CD4-positive, alpha-beta T cell treated with Interferon alpha-2 for 1 hour (primary cell): Measurements from ENCODE around the gene GEMIN4.
"Not testable (repeated sequence)": the region's sequence is repeated elsewhere in the genome, so short reads cannot be mapped to it uniquely, and the experiment has no call there.

ENCODE experiments used
- DNase-seq, 2 donors: peaks; one replicate each; pipeline ENCODE4 v3.0.0-alpha.2; 2020 to 2022

Gene GEMIN4

DNA sequence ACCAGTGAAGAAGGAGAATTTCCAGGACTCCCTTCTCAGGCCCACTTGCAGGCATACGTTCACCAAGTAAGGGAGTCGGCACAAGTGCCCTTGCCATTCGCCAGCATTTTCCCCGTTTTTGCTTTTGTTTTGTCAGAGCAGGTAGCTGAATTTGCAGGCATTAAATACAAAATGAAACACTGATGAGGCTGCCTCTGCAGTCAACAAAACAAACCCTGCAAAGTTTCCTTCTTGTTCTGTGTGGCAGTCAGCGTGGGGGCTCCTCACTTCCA, 22.2 kb upstream of the GEMIN4 start:
- no peak for DNase-seq

DNA sequence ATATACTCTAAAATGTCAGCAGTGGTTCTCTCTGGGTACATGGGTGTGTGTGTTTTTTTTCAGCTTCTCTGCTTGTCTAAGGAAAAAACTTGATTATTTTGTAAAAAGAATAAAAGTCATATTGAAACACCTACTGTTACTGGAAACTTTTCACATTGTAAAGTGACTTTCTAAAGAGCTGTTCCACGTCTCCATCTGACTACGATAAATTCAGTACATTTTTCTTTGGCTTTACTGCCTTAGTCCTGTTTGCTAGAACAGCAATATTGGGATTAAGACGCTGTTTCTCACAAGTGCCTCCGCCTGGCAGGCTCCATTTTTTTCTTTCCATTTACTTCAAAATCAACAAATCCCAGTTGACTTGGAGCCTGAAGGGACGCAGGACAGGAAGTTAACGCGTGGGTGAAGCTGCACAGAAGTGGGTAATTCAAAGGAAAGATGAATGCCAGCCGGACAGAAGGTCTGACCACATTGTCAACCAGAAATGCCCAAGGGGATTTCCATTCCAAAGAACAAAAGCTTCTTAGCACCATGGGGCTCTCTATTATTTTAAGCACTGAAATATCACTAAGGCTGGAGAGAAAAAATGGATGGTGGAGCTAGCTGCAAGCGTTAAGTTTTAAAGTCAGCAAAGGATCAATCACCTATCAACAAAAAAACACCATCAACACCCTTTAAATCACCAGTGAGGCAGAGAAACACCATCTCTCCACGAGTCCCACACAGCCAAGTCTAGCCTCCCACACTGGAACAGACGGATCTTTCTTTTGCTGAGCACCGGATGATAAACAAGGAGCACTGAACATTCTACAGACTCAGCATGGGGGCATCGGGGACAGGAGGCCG, 21.6 kb upstream of the GEMIN4 start:
- no peak for DNase-seq

DNA sequence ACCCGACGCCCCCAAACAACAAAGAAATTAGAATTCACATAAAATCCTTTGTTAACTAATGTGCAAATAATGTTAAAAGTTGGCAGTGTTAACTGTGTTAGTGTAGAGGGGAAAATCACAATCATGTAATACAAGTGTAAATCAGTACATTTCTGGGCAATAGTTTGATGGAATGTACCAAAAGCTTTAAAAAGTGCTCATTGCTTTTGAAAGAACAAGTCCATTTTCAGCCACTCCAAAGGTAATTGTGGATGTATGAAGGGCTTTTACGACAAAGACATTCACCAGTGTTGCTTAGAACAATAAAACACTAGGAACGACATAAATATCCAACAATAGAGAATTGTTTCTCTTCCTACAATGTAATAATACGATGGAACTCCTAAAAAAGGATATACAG, 21.0 kb upstream of the GEMIN4 start:
- DNase-seq, result no peak

DNA sequence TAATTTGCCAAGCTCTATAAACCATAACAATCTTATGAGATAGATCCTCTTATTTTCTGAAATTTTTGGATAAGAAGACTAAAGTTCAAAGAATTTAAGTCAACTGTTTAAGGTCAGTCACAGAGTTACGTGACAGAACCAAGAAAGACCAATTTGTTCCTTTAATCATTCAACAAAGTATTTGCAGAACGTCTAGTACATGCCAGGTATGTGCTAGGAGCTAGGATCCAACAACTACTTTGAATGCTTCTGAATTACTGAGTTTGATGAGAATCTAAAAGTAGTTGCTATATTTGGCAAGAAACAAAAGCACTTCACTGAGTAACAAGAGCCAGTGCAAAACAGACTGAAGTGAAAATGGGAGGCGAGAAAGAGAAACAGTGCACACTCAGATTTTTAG, 15.0 kb upstream of the GEMIN4 start:
- DNase-seq, result no peak

DNA sequence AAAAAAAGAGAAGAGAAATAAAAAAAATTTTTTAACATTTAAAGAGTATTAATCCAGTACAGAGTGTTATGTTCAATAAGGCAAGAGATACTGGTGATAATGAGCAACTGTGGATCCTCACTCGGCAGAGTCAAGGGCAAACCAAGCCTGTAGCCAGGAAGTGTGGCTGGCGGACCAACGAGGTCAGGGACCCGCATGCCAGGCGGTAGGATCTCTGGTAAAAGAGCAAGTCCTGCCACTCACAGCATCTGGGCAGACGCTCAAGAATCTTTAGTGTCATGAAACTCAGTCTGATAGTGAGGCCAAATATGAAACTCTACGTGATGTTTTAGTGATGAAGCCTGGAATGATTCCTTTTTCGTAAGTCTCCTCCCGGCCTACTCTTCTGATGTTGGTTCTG, 8.3 kb upstream of the GEMIN4 start:
- DNase-seq, result no peak

DNA sequence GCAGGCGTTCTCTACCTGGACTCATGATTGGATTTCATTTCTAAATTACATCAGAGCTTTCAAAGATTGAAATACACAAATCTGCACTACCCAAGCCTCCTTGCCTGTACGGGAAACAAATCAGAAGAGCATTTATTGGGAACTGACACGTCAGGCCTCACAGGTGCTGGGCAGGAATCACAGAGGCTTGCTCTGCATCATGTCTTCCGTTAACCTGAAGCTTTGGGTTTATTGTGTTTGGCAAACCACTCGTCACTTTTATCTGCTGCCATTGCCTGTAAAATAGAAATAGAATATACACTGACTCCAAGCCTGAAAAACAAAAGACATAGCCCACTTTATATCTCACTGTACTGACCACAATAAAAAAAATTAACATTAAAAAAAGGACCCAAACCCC, 7.9 kb upstream of the GEMIN4 start:
- no peak for DNase-seq

DNA sequence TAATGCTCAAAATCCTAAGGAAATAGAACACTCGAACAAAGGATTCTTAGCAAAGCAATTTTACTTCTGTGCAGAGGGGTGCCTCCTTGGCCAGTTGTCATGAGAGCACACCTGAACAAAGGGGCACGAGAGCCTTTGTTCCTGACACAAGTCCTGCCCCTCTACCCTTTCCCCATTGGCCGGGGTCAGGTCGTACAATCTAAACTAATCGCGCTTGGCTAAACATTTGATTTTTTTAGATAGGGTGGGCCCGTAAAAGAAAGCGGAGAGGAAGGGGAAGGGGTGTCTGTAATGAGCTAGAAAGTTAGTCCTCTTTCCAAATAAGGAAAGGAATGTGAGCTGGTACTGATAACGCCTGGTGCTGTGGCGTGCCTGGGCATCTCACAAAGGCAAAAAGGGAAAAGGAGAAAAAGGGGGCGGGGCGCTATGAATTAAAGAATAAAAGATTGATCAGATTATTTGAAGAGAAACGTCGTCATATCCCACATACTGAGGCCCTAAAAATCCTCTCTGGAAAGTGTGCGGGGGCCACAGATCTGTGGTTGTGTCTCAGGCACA, 4.0 kb upstream of the GEMIN4 start:
- DNase-seq, result not testable (repeated sequence)

DNA sequence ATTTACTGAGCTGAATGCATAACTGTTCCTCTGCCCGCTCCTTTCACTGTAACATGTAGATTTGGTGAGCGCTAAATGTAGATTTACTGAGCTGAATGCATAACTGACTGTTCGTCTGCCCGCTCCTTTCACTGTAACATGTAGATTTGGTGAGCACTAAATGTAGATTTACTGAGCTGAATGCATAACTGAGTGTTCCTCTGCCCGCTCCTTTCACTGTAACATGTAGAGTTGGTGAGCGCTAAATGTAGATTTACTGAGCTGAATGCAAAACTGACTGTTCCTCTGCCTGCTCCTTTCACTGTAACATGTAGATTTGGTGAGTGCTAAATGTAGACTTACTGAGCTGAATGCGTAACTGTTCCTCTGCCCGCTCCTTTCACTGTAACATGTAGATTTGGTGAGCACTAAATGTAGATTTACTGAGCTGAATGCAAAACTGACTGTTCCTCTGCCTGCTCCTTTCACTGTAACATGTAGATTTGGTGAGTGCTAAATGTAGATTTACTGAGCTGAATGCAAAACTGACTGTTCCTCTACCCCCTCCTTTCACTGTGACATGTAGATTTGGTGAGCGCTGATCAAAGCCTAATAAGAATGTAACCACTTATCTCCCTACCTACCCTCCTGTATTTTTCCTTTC, 3.4 kb upstream of the GEMIN4 start:
- not testable (repeated sequence) for DNase-seq

DNA sequence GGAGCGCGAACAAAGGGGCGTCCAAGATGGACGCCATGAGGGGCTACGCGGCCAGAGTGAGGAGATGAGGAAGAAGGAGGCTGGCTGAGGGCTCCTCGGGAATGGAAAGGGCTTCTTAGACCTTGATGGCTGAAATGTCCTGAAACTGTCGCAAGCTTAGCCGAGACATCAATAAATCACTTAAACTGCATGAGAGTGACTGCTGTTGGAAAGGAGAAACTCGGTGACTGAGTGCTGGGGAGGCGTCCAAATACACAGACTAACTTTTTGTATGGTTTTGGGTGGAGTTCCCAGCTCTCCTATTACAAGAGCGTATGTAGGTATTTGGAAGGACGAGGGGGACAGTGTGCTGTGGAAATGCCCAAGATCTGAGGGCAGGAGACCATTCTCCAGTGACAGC, 1.4 kb upstream of the GEMIN4 start:
- no peak for DNase-seq

DNA sequence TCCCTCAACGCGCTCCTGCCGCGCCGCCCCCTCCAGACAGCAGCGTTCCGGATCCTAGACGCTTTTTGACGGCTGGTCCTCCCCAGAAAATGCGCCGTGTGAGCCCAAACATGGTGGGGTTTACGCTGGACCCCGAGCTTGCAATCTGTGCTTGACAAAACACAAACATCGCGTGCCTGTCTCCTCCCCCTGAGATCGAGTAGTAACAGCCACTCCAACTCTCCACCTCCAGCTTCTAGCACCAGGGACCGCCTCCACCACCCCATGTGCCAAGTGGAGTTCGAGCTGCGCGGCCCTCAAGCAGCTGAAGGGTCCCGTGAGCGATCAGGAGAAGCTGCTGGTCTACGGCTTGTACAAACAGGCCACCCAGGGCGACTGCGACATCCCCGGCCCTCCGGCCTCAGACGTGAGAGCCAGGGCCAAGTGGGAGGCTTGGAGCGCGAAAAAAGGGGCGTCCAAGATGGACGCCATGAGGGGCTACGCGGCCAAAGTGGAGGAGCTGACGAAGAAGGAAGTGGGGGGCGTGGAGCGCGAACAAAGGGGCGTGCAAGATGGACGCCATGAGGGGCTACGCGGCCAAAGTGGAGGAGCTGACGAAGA, 656 bp upstream of the GEMIN4 start:
- DNase-seq, result peak in 1 of 2 donors; percentile 24

DNA sequence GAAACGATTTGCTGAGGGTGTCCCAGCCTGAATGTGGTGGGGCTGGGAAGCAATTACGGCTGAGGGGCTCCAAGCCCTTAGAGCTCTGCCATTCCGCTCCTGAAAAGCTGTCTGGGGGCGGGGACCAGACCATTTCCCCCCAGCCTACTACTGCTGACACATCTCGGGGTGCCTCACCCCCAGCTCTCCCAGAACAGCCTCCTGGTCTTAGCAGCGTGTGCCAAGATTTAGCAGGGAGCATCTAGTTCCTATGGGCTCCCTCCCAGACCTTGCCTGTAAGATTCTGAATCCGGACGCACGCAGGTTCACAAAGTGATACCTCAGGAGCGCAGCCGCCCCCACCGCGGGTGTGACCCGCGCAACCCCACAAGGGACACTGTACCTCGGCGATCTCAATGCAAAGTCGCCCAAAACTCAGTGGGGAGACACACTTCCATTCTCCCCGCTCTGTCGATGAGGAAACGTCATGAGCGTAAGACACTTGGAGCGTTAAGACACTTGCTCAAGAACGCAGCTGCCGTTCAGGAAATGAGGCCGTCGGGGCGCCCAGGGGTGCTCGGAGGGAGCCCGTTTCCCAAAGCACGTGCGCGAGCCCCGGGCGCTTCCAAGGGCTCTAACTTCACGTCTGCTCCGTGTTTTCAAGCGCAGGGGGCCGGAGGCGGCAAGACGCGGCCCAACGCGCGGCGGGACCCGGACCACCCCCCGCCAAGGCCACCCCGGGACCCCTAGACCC, 629 bp downstream of the GEMIN4 start:
- peak; percentile 50 to 55 for DNase-seq

DNA sequence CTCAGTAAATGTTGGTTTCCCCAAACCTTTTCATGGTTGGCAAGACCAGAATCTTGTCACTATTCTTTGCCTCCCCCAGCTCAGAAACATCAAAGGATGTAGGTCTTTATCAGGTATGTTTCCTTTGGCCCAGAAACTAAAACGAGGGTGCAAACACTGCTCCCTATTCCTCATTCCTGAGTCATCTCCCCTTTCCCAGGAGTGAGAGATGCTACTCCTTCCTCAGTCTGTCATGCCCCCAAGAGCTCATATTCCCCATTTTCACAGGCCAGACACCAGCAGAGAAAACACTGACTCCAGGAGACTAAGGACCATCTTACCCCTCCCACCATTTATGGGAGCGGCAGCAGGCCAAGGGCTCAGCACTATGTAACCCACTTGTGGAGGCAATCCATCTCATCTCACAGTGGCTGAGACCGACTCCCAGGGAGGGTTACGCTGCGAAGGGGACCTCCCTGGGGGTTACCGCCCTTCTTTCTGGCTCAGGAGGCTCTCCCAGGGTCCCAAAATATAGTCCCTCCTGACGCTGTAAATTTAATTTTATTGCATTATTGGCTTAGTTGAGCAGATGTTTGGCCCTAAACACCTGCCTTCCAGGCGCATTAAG, 1.5 kb downstream of the GEMIN4 start:
- DNase-seq, result no peak

DNA sequence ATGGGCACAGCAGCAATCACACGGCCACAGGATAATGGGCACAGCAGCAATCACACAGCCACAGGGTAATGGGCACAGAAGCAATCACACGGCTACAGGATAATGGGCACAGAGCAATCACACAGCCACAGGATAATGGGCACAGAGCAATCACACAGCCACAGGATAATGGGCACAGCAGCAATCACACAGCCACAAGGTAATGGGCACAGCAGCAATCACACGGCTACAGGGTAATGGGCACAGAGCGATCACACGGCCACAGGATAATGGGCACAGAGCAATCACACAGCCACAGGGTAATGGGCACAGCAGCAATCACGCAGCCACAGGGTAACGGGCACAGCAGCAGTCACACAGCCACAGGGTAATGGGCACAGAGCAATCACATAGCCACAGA, 2.7 kb downstream of the GEMIN4 start:
- not testable (repeated sequence) for DNase-seq

DNA sequence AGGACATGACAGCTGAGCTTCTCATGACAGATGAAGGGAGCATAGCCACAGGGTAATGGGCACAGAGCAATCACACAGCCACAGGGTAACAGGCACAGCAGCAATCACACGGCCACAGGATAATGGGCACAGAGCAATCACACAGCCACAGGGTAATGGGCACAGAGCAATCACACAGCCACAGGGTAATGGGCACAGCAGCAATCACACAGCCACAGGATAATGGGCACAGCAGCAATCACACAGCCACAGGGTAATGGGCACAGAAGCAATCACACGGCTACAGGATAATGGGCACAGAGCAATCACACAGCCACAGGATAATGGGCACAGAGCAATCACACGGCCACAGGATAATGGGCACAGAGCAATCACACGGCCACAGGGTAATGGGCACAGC, 3.5 kb downstream of the GEMIN4 start:
- DNase-seq, result not testable (repeated sequence)

DNA sequence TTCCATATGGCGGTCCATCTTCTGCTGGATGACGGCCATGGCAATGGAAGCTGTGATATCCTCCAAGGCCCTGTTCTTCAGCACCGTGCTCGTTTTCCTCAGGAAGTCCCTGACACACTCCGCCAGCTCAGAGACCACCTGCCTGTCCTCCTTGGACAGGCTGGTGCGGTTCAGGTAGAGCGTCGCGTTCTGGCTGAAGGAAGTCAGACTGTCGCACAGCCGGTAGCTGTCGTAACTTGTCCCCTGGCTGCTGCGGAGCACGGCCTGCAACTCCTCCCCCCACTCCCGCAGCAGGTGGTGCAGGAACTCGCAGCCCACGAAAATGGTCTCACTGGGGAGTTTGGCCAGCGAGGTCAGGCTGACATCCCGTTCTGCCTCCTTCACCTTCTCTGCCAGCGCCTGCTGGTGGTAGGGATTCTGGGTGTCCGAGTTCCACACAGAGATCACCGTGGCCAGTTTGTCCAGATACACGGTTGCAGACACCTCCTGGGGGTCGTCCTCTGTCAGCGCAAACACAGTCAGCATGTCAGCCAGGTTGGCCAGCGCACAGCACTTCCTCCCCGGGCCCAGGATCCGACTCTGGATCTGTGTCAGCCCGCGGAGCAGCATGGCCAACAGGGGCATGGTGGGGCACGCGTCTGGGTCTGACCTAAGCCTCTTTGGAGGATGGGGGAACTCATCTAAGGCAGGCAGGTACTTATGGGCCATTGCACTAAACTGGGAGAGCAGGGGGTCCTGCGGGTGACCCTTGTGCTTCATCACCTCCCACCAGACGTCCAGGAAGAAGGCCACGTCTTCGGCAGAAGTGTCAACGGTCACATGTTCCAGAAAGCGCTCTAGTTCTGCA, 5.1 kb downstream of the GEMIN4 start:
- no peak for DNase-seq

DNA sequence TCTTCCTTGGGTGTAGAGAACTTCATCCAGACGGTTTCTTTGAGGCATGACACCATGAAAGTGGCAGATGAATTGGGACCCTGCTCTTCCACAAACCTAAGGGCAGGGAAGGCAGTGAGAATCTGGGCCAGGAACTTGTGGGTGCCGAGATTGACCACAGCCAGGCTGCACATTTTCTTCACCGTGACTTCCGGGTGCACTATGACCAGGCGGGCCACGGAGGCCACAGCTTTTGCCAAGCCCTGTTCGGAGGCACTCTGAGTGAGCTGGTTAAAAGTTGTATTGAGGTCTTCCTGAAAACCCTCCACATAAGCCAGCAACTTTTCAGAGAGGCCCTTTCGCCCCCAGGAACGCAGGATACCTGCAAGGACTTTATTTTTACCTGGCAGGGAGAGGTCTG, 5.9 kb downstream of the GEMIN4 start:
- no peak for DNase-seq

DNA sequence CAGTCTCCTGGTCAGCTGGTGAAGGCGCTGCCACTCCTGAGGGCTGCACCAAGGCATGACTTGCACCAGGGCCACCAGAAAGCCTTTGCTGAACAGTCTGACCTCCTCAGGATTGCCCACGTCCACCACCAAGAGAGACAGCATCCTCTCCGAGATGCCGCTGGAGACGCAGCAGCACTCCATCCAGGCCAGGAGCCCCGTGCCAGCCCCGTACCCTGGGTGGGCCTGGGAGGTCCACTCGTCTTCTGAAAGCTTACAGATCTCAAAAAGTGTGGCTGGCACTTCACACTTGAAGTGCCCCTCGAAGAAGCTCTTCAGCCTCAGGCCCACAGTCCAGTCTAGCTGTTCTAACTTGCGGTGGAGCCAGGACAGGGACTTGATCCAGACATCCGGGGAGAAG, 6.7 kb downstream of the GEMIN4 start:
- no peak for DNase-seq

DNA sequence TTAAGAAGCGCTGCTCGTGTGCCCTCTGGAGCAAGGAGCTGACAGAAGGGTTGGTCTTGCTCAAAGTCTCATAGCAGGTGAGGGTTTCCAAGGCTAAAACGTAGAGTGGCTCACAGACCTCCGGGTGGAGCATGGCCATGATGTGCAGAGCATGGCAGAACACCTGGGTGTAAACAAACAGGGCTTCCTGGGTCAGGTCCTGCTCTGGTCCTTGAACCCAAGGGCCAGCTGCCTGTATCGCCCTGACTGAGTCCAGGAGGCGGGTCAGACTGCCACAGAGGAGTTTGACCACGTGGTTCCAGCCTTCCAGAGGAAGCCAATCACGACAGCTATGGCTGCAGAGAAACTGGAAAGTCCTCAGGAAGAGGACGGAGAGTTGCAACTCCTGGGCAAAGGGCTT, 7.1 kb downstream of the GEMIN4 start:
- DNase-seq, result no peak

DNA sequence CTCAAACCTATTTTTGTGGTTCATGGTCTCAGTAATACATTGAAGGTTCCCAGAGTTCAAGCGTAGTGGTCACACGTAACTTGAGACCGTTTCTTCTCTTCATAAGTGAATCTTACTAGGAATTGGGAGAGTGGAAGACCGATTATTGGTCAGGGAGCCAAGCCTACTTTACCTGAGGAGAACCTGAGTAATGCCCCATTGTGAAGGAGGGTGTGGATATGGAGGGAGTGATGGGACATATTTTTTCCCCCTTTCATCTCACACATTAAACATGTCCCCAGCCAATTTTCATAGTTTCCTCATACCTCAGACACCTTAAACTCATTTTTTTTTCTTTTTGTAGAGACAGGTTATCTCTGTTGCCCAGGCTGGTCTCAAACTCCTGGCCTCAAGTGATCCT, 8.9 kb downstream of the GEMIN4 start:
- no peak for DNase-seq

DNA sequence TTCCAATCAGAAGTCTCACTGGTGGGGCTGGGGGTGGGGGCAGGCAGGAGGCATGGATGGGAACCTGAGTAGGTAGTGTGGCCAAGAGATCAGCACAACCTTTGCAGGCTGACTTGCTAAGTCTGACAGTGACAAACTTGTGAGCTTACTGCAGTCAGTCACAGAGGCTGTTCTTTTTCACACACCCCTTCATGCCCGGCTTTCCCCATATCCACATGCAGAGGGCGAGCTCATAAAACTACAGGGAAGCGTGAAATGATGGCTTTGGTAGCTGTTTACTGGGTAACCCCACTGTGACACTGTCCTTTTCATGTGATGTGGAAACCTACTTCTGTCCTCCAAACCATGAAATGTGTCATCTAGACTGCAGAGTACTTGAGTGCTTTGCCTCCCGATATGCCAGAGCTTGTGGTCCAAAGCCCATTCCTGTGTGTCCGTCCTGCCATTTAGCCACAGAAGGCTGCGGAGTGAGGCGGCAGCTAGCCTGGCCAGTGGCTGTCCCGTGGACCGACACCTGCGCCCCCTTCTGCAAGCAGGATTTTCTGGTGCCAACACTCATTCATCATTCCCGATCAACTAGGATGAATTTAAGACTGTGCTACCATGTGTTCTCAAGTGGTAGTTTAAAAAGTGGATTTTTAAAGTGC, 9.8 kb downstream of the GEMIN4 start:
- DNase-seq, result no peak

DNA sequence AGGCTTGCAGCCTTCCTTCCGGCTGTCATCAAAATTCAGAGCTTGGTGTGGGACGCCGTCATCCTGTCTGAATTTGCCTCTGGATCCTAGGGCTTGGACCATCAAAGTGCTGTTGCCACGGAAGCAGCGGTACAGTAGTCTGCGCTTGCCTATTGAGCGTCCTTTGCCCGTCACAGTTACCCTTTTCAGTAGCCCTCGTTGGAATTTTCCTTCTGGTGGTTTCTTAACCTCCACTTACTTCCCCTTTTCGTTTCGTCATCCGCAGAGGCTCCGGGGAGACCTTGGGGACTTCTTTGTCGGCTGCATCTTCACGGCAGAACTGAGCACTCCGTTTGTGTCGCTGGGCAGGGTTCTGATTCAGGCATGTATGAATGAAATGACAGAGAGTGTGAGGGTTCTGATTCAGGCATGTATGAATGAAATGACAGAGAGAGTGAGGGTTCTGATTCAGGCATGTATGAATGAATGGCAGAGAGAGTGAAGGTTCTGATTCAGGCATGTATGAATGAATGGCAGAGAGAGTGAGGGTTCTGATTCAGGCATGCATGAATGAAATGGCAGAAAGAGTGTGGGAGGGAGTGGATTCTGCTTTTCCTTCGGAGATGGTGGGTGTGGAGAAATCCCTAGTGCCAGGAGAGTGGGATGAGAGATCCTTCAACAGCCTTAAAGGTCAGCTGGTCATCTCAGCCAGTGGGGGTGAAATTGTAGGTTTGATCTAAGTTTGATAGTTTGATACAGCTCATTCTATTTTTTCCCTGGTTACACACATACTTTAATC, 11.6 kb downstream of the GEMIN4 start:
- DNase-seq, result peak; percentile 21 to 71
